Progenitor cell of endocrine pancreas (in vitro differentiated cells): ENCODE measurements around the gene FAIM2. TPM values are rescaled to one million over a fixed set of nuclear protein-coding genes. Genes with fewer than 3 reads are reported as not detected.

ENCODE experiments used
- DNase-seq: peaks from one replicate; pipeline ENCODE4 v3.0.0; 2021; ENCODE audit warnings: low spot score; ENCODE audit not compliant: unreplicated experiment
- H3K27ac Mint-ChIP-seq: 2 replicates; pipeline ENCODE4 v1.8.0; 2021; ENCODE audit warnings: mild to moderate bottlenecking, moderate library complexity, mixed read lengths
- H3K27me3 Mint-ChIP-seq: 2 replicates; pipeline ENCODE4 v1.8.0; 2021; ENCODE audit warnings: mixed read lengths
- H3K36me3 Mint-ChIP-seq: 2 replicates; pipeline ENCODE4 v1.8.0; 2022; ENCODE audit warnings: mixed read lengths; ENCODE audit not compliant: insufficient read depth
- H3K4me1 Mint-ChIP-seq: 2 replicates; pipeline ENCODE4 v1.8.0; 2021; ENCODE audit warnings: low read depth, mixed read lengths
- H3K4me3 Mint-ChIP-seq: 2 replicates; pipeline ENCODE4 v1.8.0; 2021; ENCODE audit warnings: low read depth, mild to moderate bottlenecking, moderate library complexity, mixed read lengths
- H3K9me3 Mint-ChIP-seq: 2 replicates; pipeline ENCODE4 v1.8.0; 2021; ENCODE audit warnings: low read depth, mixed read lengths
- total RNA-seq: library from RNA; stranded (reverse); gene quantifications from 2 replicates; pipeline ENCODE4 v1.2.1, GENCODE V29; 2021
- TF ChIP-seq, protein P1 (sequence below): fragments of 200-600 bp; sonication (generic); IDR thresholded peaks from one replicate; pipeline ENCODE4 v1.5.0; 2021; ENCODE audit warnings: antibody characterized with exemption, mild to moderate bottlenecking; ENCODE audit not compliant: unreplicated experiment

Gene FAIM2
- total RNA-seq, 1 donor from 2014 or later, result not detected

DNA sequence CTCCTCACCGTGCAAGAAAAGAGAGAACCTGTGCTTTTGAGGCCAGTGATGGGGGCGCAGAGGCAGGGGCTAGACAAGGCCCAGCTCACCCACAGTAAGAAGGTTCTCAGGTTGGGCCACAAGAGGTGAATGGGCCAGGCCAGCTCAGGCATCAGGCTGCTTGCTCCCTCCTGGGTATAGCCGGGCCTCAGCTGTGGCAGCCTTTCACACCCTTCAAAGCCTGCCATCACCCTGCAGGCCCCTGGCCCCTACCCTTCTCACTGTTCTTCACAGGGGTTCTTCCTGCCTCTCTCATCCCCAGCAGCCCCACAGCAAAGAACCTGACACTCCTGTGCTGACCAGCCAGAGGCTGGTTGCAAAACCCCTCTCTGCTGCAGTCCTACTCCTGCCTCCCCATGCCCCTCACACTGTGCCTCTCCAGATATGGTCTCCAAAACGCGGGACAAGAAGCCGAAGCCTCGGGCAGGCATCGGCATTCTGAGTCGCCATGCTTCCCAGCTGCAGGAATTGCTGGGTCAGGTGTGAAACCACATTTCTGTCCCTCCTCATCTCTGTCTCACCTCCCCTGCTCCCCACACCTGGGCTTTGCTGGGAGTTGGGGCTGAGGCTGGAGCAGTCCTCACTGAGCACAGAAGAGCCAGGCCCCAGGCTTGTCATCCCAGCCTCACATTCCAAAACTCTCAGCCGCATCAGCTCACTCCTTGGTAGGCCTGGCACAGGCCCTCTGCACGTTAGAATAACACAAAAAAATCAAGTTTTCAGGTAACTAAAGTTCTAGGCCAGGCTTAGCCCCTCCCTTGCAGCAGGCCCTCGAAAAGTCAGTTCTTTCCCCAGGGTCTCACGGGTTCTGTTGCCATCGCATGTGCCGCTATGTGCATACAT, 6.9 kb upstream of the FAIM2 start:
- no peak overlapping the region for H3K27ac Mint-ChIP-seq
- peaks cover 39% of the 10 kb centered on the region for H3K27me3 Mint-ChIP-seq
- no peaks in the 10 kb centered on the region for H3K4me1 Mint-ChIP-seq
- no peak for DNase-seq
- H3K4me3 Mint-ChIP-seq, result no peak overlapping the region
- TF ChIP-seq, protein P1, sequence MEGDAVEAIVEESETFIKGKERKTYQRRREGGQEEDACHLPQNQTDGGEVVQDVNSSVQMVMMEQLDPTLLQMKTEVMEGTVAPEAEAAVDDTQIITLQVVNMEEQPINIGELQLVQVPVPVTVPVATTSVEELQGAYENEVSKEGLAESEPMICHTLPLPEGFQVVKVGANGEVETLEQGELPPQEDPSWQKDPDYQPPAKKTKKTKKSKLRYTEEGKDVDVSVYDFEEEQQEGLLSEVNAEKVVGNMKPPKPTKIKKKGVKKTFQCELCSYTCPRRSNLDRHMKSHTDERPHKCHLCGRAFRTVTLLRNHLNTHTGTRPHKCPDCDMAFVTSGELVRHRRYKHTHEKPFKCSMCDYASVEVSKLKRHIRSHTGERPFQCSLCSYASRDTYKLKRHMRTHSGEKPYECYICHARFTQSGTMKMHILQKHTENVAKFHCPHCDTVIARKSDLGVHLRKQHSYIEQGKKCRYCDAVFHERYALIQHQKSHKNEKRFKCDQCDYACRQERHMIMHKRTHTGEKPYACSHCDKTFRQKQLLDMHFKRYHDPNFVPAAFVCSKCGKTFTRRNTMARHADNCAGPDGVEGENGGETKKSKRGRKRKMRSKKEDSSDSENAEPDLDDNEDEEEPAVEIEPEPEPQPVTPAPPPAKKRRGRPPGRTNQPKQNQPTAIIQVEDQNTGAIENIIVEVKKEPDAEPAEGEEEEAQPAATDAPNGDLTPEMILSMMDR, result no peak
- H3K9me3 Mint-ChIP-seq, result no peaks in the 10 kb centered on the region
- H3K36me3 Mint-ChIP-seq, result no peaks in the 10 kb centered on the region

DNA sequence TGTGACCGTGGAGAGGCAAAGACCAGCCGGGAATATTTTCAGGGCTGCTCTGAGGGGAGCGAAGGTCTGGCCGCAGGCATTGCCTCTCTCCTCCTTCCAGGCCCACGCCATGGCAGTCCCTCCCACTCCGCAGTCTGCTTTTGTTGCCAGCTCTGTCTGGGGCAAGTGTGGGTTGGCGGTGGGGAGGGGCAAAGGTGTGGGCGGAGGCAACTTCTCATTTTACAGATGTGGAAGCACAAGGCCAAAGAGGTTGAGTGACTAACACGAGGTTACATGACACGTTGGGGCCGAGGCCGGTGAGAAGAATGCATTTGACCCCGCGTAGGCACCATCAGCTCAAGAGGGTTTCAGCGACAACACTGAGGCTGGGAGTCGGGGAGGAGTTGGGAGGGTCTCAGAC, 6.1 kb upstream of the FAIM2 start:
- no peaks in the 10 kb centered on the region for H3K36me3 Mint-ChIP-seq
- no peaks in the 10 kb centered on the region for H3K9me3 Mint-ChIP-seq
- DNase-seq, result no peak
- no peak overlapping the region for H3K4me3 Mint-ChIP-seq
- TF ChIP-seq, protein P1, result no peak
- peaks cover 44% of the 10 kb centered on the region for H3K27me3 Mint-ChIP-seq
- H3K27ac Mint-ChIP-seq, result no peak overlapping the region
- no peaks in the 10 kb centered on the region for H3K4me1 Mint-ChIP-seq

DNA sequence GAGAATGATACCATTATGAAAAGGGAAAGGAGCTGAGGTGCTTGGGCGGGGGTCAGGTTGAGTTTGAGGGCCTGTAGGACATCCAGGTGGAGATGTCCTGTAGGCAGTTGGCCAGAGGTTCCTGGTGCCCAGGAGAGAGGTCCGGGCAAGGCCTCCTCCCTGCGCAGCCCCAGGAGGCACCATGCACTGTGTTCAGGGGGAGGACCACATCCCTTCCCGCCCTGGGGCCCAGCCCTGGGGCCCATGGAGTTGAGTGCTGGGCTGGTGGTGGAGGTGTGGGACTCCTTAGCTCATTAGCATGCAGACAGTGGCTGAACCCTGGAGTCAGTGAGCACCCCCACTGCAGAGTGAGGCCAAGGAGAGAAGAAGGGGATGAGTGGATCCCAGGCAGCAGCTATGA, 5.7 kb upstream of the FAIM2 start:
- no peak overlapping the region for H3K4me3 Mint-ChIP-seq
- H3K36me3 Mint-ChIP-seq, result no peaks in the 10 kb centered on the region
- no peak for DNase-seq
- TF ChIP-seq, protein P1, result no peak
- H3K9me3 Mint-ChIP-seq, result no peaks in the 10 kb centered on the region
- H3K27ac Mint-ChIP-seq, result no peak overlapping the region
- peaks cover 48% of the 10 kb centered on the region for H3K27me3 Mint-ChIP-seq
- no peaks in the 10 kb centered on the region for H3K4me1 Mint-ChIP-seq

DNA sequence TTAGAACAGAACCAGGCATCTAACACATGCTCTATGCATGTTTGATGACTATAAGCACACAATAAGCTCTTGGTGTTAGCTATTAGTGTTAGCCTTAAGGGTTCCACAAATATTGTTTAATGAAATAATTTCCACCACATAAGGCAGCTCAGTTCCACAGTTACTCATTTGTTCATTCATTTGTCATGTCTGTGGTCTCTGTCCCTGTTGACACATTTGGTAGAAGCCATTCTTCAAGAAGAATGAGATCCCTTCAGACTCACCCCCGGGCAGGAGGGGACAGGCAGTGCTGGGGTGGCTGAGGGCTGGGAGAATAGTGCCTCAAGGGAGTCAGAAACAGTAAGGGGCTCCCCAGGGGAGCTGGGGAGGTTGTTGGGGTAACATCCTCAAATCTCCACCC, 3.7 kb upstream of the FAIM2 start:
- Mint-ChIP-seq H3K9me3 (no peaks in the 10 kb centered on the region), H3K36me3 (no peaks in the 10 kb centered on the region), H3K27ac (no peak overlapping the region), H3K4me3 (no peak overlapping the region), H3K27me3 (peaks cover 49% of the 10 kb centered on the region), H3K4me1 (no peaks in the 10 kb centered on the region)
- DNase-seq, result no peak
- TF ChIP-seq, protein P1, result no peak

DNA sequence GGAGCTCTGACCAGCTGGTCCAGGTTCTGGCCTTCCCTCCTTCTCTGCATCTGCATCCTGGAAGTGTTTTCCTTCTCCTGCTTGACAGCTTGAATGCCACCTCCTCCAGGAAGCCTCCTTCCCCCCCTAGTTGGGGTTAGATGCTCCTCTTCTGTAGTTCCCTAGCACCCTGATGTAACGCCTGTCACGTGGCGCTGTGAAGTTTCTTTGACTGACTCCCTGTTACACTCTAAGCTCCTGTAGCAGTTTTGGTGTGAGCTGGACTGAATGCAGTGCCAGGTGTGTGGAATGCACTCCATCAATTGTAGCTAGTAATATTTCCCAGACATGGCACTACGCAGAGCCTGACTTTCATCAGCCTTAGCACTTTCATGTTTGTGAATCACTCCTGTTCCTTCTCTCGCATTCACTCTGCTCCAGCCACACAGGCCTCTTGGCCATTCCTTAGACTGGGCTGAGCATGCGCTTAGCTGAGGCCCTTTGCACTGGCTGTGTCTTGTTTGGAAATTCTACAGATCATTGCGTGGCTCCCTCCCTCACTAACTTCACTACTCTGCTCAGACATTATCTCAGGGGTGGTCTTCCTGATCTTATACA, 2.1 kb upstream of the FAIM2 start:
- no peak for DNase-seq
- Mint-ChIP-seq H3K27ac (peak overlapping the region; percentile 14), H3K27me3 (peaks cover 58% of the 10 kb centered on the region), H3K9me3 (no peaks in the 10 kb centered on the region), H3K36me3 (no peaks in the 10 kb centered on the region), H3K4me1 (no peaks in the 10 kb centered on the region), H3K4me3 (no peak overlapping the region)
- TF ChIP-seq, protein P1, result no peak
